SU-DHL-6 (cell line): ENCODE results near the gene ARHGAP1.

Source experiments
- EZH2phosphoT487 ChIP-seq: fragments of 200-600 bp; sonication (generic), shearing (Covaris generic); conservative IDR thresholded peaks from 2 replicates; pipeline ENCODE4 v1.6.1; 2018; ENCODE audit warnings: mild to moderate bottlenecking, antibody characterized with exemption, low read length, moderate library complexity, mixed read lengths
- TF ChIP-seq, protein P1 (sequence below): fragments of 200-600 bp; sonication (generic); IDR thresholded peaks from one replicate; pipeline ENCODE4 v1.5.1; 2017; ENCODE audit warnings: antibody characterized with exemption, mild to moderate bottlenecking, low read length, moderate library complexity; ENCODE audit not compliant: insufficient read depth, poor library complexity, severe bottlenecking

GRCh38 chr11:46728659-46729040 lies 28.2 kb upstream of the ARHGAP1 start:
- TF ChIP-seq, protein P1, sequence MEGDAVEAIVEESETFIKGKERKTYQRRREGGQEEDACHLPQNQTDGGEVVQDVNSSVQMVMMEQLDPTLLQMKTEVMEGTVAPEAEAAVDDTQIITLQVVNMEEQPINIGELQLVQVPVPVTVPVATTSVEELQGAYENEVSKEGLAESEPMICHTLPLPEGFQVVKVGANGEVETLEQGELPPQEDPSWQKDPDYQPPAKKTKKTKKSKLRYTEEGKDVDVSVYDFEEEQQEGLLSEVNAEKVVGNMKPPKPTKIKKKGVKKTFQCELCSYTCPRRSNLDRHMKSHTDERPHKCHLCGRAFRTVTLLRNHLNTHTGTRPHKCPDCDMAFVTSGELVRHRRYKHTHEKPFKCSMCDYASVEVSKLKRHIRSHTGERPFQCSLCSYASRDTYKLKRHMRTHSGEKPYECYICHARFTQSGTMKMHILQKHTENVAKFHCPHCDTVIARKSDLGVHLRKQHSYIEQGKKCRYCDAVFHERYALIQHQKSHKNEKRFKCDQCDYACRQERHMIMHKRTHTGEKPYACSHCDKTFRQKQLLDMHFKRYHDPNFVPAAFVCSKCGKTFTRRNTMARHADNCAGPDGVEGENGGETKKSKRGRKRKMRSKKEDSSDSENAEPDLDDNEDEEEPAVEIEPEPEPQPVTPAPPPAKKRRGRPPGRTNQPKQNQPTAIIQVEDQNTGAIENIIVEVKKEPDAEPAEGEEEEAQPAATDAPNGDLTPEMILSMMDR, result no peak
- no peak for TF ChIP-seq EZH2phosphoT487
